Cardiac muscle cell (in vitro differentiated cells and primary cell): ENCODE measurements around the gene SH3RF3. TPM values are rescaled to one million over a fixed set of nuclear protein-coding genes. Genes with fewer than 3 reads are reported as not detected.

ENCODE experiments used
- DNase-seq, 2 donors: peaks; one replicate each; pipeline versions ENCODE4 v3.0.0 to v3.0.0-alpha.2; 2010 to 2017; ENCODE audit warnings: low read depth in 1 of 2, low spot score in 1 of 2
- H3K27ac ChIP-seq: fragments of 200-600 bp; sonication (generic); 2 replicates; pipeline ENCODE4 v1.5.1; 2016
- H3K27me3 ChIP-seq: fragments of 200-600 bp; sonication (generic); 2 replicates; pipeline ENCODE4 v1.6.0; 2016; ENCODE audit warnings: control low read depth
- H3K36me3 ChIP-seq: fragments of 200-600 bp; sonication (generic); 2 replicates; pipeline ENCODE4 v1.5.1; 2016; ENCODE audit warnings: control low read depth
- H3K4me1 ChIP-seq: fragments of 200-600 bp; sonication (generic); 2 replicates; pipeline ENCODE4 v1.8.1; 2017; ENCODE audit warnings: low read depth, mild to moderate bottlenecking, mixed run types
- H3K4me3 ChIP-seq: fragments of 200-600 bp; sonication (generic); 2 replicates; pipeline ENCODE4 v1.5.1; 2016; ENCODE audit warnings: mild to moderate bottlenecking
- H3K9me3 ChIP-seq: fragments of 200-600 bp; sonication (generic); 2 replicates; pipeline ENCODE4 v1.5.1; 2017; ENCODE audit warnings: low read depth, mild to moderate bottlenecking, control low read depth
- polyA plus RNA-seq: library from polyadenylated mRNA; unstranded; fragments of >200 nt; fragmentation: Nextera tagmentation; extraction: Ambion mirVana; gene quantifications from 2 replicates; pipeline ENCODE4 v1.2.1, GENCODE V29; 2016
- total RNA-seq: library from RNA; depleted of rRNA; stranded (reverse); fragments of >200 nt; gene quantifications from 2 replicates; pipeline ENCODE4 v1.2.3, GENCODE V29; 2016
- TF ChIP-seq, protein P1 (sequence below): IDR thresholded peaks from 2 replicates; pipeline ENCODE4 v1.5.1; 2012; ENCODE audit warnings: low read depth, mild to moderate bottlenecking, low read length

Gene SH3RF3
- total and polyA plus RNA-seq, 2 experiments from 2014 or later = 1.2 to 1.7 TPM

DNA sequence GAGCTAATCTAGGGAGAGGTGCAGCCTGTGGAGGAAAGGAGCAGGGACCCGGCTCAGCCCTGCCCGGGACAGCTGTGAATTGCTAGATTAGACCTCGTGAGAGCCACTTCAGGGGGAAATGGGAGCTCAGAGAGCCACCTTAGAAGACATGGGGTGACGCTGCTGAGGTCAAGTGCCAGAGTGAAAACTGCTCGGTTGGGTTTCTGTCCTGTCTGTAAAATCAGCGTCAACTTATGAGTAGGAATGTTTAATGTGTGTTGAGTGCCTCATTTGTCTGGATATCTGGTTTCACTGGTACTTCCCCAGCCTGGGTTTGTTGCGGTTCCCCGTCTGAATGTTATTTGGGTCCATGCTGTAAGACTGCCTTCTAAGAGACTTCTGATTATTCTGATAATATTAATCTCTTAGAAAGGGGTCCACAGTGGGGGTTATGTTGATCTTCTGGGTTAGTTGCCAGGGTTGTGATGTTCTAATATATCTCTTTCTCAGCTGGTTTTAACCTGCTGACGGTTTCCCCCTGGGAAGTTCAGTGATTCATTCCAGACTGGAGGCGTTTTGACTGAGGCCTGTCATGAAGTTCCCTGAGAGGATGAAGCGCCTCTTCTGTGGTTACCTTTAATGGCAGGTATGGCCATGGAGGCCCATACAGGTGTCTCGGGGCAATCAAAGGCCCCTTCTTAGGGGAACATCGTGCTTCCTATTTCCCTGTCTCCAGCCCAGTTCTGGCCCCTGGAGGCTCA, 175.9 kb downstream of the SH3RF3 start:
- peaks cover 11% of the 10 kb centered on the region for H3K4me1 ChIP-seq
- peak in 1 of 2 donors; percentile 78 for DNase-seq
- no peaks in the 10 kb centered on the region for H3K9me3 ChIP-seq
- H3K4me3 ChIP-seq = no peak overlapping the region
- H3K27ac ChIP-seq = no peak overlapping the region
- no peaks in the 10 kb centered on the region for H3K36me3 ChIP-seq
- peaks cover 17% of the 10 kb centered on the region for H3K27me3 ChIP-seq
- TF ChIP-seq, protein P1, sequence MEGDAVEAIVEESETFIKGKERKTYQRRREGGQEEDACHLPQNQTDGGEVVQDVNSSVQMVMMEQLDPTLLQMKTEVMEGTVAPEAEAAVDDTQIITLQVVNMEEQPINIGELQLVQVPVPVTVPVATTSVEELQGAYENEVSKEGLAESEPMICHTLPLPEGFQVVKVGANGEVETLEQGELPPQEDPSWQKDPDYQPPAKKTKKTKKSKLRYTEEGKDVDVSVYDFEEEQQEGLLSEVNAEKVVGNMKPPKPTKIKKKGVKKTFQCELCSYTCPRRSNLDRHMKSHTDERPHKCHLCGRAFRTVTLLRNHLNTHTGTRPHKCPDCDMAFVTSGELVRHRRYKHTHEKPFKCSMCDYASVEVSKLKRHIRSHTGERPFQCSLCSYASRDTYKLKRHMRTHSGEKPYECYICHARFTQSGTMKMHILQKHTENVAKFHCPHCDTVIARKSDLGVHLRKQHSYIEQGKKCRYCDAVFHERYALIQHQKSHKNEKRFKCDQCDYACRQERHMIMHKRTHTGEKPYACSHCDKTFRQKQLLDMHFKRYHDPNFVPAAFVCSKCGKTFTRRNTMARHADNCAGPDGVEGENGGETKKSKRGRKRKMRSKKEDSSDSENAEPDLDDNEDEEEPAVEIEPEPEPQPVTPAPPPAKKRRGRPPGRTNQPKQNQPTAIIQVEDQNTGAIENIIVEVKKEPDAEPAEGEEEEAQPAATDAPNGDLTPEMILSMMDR = no peak

DNA sequence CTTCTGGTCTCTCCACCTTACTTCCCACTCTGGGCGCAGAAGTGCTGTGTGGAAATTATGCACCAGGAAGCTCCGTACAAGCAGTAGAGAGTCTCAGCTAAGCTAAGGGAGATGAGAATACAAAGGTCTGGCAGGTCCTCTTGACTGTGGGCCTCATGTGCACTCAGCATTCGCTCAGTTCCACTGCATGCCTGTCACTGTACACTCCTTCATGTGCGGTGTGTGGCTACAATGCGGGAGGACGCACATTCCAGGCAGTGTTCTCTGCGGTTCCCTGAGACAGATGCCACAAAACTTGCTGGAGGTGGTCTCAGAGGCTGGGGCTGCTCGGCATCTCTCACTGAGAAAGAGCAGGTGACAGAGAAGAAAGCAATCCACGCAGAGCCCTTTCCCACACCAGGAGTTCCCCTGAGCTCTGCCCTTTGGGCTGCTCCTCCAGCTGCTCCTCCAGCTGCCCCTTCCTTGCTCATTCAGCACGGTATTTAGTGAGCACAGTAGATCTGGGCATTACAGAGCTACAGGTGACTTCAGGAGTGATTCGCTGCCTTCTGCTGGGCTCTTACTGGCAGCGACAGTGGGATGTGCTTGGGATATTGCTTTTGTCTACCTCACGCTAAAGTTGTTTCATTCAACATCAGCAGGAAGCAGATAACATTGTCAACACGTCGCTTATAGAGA, 176.6 kb downstream of the SH3RF3 start:
- TF ChIP-seq, protein P1 = no peak
- Histone ChIP-seq H3K27ac (no peak overlapping the region), H3K27me3 (peaks cover 17% of the 10 kb centered on the region), H3K9me3 (no peaks in the 10 kb centered on the region), H3K36me3 (no peaks in the 10 kb centered on the region), H3K4me3 (no peak overlapping the region), H3K4me1 (peaks cover 11% of the 10 kb centered on the region)
- DNase-seq = no peak

- Histone ChIP-seq H3K9me3 (no peaks in the 10 kb centered on the region), H3K27me3 (peaks cover 17% of the 10 kb centered on the region), H3K36me3 (no peaks in the 10 kb centered on the region), H3K27ac (no peak overlapping the region), H3K4me3 (no peak overlapping the region), H3K4me1 (peaks cover 11% of the 10 kb centered on the region)
- no peak for DNase-seq
- TF ChIP-seq, protein P1 = no peak
Measured at GRCh38 chr2:109306190-109306589, 177.2 kb downstream of the SH3RF3 start.

DNA sequence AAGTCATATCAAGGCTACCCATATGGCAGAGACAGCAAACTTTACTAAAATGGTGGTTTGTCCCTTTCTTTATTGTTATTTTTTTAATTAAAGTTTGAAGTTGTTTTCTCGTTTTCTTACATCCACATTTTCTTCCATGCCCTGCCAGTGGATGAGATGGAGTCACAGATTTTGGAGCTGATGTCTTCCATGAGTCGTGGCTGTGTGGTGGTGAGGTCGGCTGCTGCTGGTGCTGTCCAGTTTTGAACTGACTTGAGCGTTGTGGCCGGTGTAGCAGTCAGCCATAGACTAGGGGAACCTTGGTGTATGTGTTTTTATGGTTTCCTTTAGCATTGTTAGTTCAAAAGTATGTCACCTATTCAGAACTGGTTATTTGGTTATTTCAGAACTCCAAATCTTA, 182.8 kb downstream of the SH3RF3 start:
- H3K27ac ChIP-seq = no peak overlapping the region

DNA sequence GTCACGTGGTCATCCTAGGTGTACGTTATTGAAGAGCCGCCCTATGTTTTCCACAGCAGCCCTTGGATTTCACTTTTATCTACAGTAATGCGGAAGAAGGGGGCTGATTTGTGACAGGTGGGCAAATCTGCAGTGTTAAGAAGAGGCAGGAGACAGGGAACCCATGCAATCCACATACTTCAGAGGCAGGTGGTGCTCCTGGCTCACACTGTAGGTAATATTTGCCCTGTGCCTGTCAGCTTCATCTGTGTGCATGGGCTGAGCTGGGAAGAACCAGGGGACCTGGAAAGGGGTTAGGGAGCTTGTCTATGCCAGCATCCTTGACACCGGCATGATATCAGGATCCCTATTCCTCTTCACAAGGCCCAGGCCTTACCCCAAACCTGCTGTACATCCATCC, 183.9 kb downstream of the SH3RF3 start:
- Histone ChIP-seq H3K27me3 (peaks cover 34% of the 10 kb centered on the region), H3K4me3 (no peak overlapping the region), H3K27ac (no peak overlapping the region), H3K36me3 (no peaks in the 10 kb centered on the region), H3K9me3 (no peaks in the 10 kb centered on the region), H3K4me1 (no peaks in the 10 kb centered on the region)
- DNase-seq = no peak
- TF ChIP-seq, protein P1 = no peak

More for the DNA sequence above, 182.8 kb downstream of the SH3RF3 start:
- TF ChIP-seq, protein P1 = no peak
- H3K36me3 ChIP-seq = no peaks in the 10 kb centered on the region
- no peaks in the 10 kb centered on the region for H3K4me1 ChIP-seq
- no peak overlapping the region for H3K4me3 ChIP-seq
- DNase-seq = no peak
- H3K9me3 ChIP-seq = no peaks in the 10 kb centered on the region
- peaks cover 28% of the 10 kb centered on the region for H3K27me3 ChIP-seq
